Natural killer cell treated with Interleukin-12 subunit alpha and Interleukin-12 subunit beta and Interleukin-15 and Interleukin-18, amount 100 ng/mL, for 72 hours (primary cell): ENCODE results near the gene KHDRBS1. TPM values are rescaled to one million over a fixed set of nuclear protein-coding genes. Genes with fewer than 3 reads are reported as not detected.

Source experiments
- ATAC-seq, 2 donors: fragments of 150-1000 bp; cut with Tn5 transposase in 1 of 2; sonication (Bioruptor Pico), chemical (Tn5 transposase) in 1 of 2; 2 replicates each; pipeline ENCODE4 v1.10.0; 2021
- DNase-seq: peaks from one replicate; pipeline ENCODE4 v3.0.0; 2022; ENCODE audit warnings: low spot score
- H3K27ac Mint-ChIP-seq, 2 donors: 1 replicate in 1 of 2; 2 replicates in 1 of 2; pipeline ENCODE4 v1.8.0; 2022; ENCODE audit warnings: mixed read lengths in 2 of 2, mild to moderate bottlenecking in 1 of 2, moderate library complexity in 1 of 2
- H3K27me3 Mint-ChIP-seq, 2 donors: 1 replicate in 1 of 2; 2 replicates in 1 of 2; pipeline ENCODE4 v1.8.0; 2022; ENCODE audit warnings: mixed read lengths in 2 of 2
- H3K36me3 Mint-ChIP-seq: one replicate; pipeline ENCODE4 v1.8.0; 2022; ENCODE audit warnings: mixed read lengths
- H3K4me1 Mint-ChIP-seq, 2 donors: 1 replicate in 1 of 2; 2 replicates in 1 of 2; pipeline ENCODE4 v1.8.0; 2022; ENCODE audit warnings: low read depth in 2 of 2, mixed read lengths in 2 of 2, mild to moderate bottlenecking in 1 of 2
- H3K4me3 Mint-ChIP-seq: one replicate; pipeline ENCODE4 v1.8.0; 2022; ENCODE audit warnings: mixed read lengths
- H3K9me3 Mint-ChIP-seq: 2 replicates; pipeline ENCODE4 v1.8.0; 2022; ENCODE audit warnings: mixed read lengths
- total RNA-seq, 2 donors: library from RNA; stranded (reverse); gene quantifications; one replicate each; pipeline ENCODE4 v1.2.3, GENCODE V29; 2022

The KHDRBS1 gene
- total RNA-seq, 2 donors from 2014 or later: 156 TPM

DNA sequence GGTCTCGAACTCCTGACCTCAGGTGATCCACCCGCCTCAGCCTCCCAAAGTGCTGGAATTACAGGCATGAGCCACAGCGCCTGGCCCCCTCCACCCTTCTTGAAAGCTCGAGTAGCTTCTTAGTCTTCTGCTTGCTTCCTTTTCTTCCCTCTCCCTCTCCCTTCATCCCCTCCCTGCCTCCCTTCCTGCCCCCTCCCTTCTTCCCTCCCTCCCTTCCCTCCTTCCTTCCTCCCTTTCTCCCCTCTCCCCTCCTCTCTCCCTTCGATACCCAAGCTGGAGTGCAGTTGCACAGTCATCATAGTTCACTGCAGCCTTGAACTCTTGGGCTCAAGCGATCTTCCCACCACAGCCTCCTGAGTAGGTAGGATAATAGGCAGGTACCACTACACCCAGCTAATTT lies 11.8 kb downstream of the KHDRBS1 start:
- Mint-ChIP-seq H3K4me3 (no peak overlapping the region), H3K27me3 (no peaks in the 10 kb centered on the region), H3K27ac (no peak overlapping the region), H3K4me1 (peaks cover 25 to 38% of the 10 kb centered on the region in 2 donors), H3K36me3 (peaks cover 5% of the 10 kb centered on the region), H3K9me3 (no peaks in the 10 kb centered on the region)
- DNase-seq (no peak), ATAC-seq (no peak)

GRCh38 chr1:32028746-32029145 lies 15.1 kb downstream of the KHDRBS1 start:
- DNase-seq: no peak
- peaks cover 19% of the 10 kb centered on the region for H3K36me3 Mint-ChIP-seq
- no peaks in the 10 kb centered on the region for H3K27me3 Mint-ChIP-seq
- no peak for ATAC-seq
- peaks cover 32 to 33% of the 10 kb centered on the region in 2 donors for H3K4me1 Mint-ChIP-seq
- no peak overlapping the region for H3K4me3 Mint-ChIP-seq
- H3K27ac Mint-ChIP-seq: no peak overlapping the region
- no peaks in the 10 kb centered on the region for H3K9me3 Mint-ChIP-seq

GRCh38 chr1:32031578-32032274 lies 18.1 kb downstream of the KHDRBS1 start:
- no peaks in the 10 kb centered on the region for H3K27me3 Mint-ChIP-seq
- no peak for DNase-seq
- H3K4me3 Mint-ChIP-seq: no peak overlapping the region
- H3K4me1 Mint-ChIP-seq: peaks cover 42 to 43% of the 10 kb centered on the region in 2 donors
- ATAC-seq: no peak
- peak overlapping the region in 1 of 2 donors; percentile 23 for H3K27ac Mint-ChIP-seq
- H3K9me3 Mint-ChIP-seq: no peaks in the 10 kb centered on the region
- peaks cover 35% of the 10 kb centered on the region for H3K36me3 Mint-ChIP-seq

- ATAC-seq (no peak), DNase-seq (no peak)
- H3K27me3 Mint-ChIP-seq: no peaks in the 10 kb centered on the region
- H3K4me1 Mint-ChIP-seq: peaks cover 38 to 41% of the 10 kb centered on the region in 2 donors
- H3K36me3 Mint-ChIP-seq: peaks cover 35% of the 10 kb centered on the region
- no peaks in the 10 kb centered on the region for H3K9me3 Mint-ChIP-seq
- H3K27ac Mint-ChIP-seq: no peak overlapping the region
- H3K4me3 Mint-ChIP-seq: no peak overlapping the region
Measured at GRCh38 chr1:32032275-32032615, 18.6 kb downstream of the KHDRBS1 start.

DNA sequence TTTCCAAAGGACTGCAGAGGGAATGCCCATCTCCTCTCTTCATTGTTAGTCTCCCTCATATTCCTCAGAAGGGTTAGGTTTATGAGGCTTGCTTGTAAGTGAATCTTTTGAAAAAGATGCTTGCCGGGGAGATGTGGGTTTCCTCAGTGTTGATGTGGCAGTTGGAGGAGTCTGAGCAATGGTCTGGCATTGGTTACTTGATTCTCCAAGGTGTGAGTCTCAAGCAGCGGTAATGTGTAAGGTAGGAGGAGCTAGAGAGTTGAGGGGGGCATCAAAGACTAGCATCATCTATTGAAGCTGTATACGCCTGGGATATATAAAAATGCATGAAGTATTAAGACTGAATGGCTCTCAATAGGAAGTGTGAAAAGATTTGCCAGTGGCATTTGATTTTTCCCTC lies 21.5 kb downstream of the KHDRBS1 start:
- ATAC-seq: no peak
- no peaks in the 10 kb centered on the region for H3K9me3 Mint-ChIP-seq
- no peak overlapping the region for H3K4me3 Mint-ChIP-seq
- H3K36me3 Mint-ChIP-seq: peaks cover 42% of the 10 kb centered on the region
- peaks cover 26 to 36% of the 10 kb centered on the region in 2 donors for H3K4me1 Mint-ChIP-seq
- no peak for DNase-seq
- peak overlapping the region in 1 of 2 donors; percentile 13 for H3K27ac Mint-ChIP-seq
- no peaks in the 10 kb centered on the region for H3K27me3 Mint-ChIP-seq

DNA sequence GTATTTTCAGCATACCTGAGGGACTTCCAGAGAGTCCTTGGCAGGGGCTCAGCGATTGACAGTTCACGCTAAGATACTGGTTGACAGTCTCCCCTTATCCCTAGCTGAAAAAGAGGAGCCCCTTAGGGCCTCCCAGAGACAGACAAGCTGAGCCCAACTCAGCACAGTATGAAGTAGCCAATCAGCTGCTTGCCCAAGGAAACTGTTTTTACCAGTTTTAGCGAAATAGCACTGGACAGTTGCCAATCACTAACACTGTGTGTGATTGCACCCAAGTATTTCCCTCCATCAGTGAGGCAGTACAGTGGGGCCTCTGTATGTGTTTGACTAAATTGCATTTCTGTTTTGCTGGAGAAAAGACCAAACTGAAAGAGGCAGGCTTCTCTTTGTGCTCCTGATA lies 27.0 kb downstream of the KHDRBS1 start:
- no peak overlapping the region for H3K27ac Mint-ChIP-seq
- peaks cover 2 to 11% of the 10 kb centered on the region in 2 donors for H3K4me1 Mint-ChIP-seq
- no peak for ATAC-seq
- H3K9me3 Mint-ChIP-seq: no peaks in the 10 kb centered on the region
- peaks cover 28% of the 10 kb centered on the region for H3K36me3 Mint-ChIP-seq
- no peak for DNase-seq
- no peaks in the 10 kb centered on the region for H3K27me3 Mint-ChIP-seq
- H3K4me3 Mint-ChIP-seq: no peak overlapping the region

- H3K36me3 Mint-ChIP-seq: peaks cover 27% of the 10 kb centered on the region
- ATAC-seq (no peak), DNase-seq (no peak)
- no peaks in the 10 kb centered on the region for H3K9me3 Mint-ChIP-seq
- H3K4me1 Mint-ChIP-seq: peaks cover 0 to 4% of the 10 kb centered on the region in 2 donors
- no peak overlapping the region for H3K27ac Mint-ChIP-seq
- H3K27me3 Mint-ChIP-seq: no peaks in the 10 kb centered on the region
- no peak overlapping the region for H3K4me3 Mint-ChIP-seq
Measured at GRCh38 chr1:32042330-32042729, 28.7 kb downstream of the KHDRBS1 start.

- ATAC-seq (no peak), DNase-seq (no peak)
- Mint-ChIP-seq H3K27me3 (no peaks in the 10 kb centered on the region), H3K27ac (no peak overlapping the region), H3K36me3 (peaks cover 23% of the 10 kb centered on the region), H3K9me3 (no peaks in the 10 kb centered on the region), H3K4me3 (no peak overlapping the region), H3K4me1 (no peaks in the 10 kb centered on the region)
Measured at GRCh38 chr1:32044234-32044633, 30.6 kb downstream of the KHDRBS1 start.

DNA sequence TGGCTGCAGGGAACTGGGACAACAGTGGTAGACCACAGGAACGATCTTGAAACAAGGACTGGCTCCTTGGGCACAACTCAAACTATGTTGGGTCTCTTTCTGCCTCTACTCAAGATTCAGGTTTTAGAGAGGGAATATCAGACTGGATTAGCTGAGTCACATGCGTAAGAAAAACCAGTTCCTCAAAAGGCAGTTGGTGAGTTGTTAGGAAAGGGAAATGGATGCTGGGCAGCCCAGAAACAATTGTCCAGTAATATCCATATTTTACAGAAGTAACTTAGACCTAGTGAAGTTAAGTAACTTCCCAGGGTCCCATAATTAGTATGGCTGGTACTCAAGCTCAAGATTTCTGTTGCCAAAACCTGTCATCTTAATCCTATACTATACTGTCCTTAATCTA lies 32.1 kb downstream of the KHDRBS1 start:
- ATAC-seq: no peak
- no peaks in the 10 kb centered on the region for H3K9me3 Mint-ChIP-seq
- no peaks in the 10 kb centered on the region for H3K27me3 Mint-ChIP-seq
- no peaks in the 10 kb centered on the region for H3K4me1 Mint-ChIP-seq
- H3K27ac Mint-ChIP-seq: peak overlapping the region; percentile 21 to 25
- H3K36me3 Mint-ChIP-seq: peaks cover 19% of the 10 kb centered on the region
- no peak overlapping the region for H3K4me3 Mint-ChIP-seq
- no peak for DNase-seq

DNA sequence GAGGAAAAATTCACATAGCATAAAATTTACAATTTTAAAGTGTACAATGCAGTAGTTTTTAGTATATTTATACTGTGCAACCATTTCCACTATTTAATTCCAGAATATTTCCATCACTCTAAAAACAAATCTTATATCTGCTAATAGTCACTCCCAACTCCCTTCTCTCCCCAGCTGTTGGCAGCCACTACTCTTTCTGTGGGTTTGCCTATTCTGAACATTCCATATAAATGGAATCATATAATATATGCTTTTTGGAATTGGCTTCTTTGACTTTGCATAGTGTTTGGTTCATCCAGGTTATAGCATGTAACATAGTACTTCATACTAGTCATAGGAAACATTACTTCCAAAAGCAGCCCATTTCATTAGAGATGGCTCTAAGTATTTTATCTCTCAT lies 34.0 kb downstream of the KHDRBS1 start:
- DNase-seq (no peak), ATAC-seq (no peak)
- H3K27me3 Mint-ChIP-seq: no peaks in the 10 kb centered on the region
- peaks cover 0 to 7% of the 10 kb centered on the region in 2 donors for H3K4me1 Mint-ChIP-seq
- H3K36me3 Mint-ChIP-seq: peaks cover 18% of the 10 kb centered on the region
- H3K27ac Mint-ChIP-seq: peak overlapping the region in 1 of 2 donors; percentile 19
- H3K4me3 Mint-ChIP-seq: no peak overlapping the region
- no peaks in the 10 kb centered on the region for H3K9me3 Mint-ChIP-seq

- Mint-ChIP-seq H3K9me3 (no peaks in the 10 kb centered on the region), H3K27ac (no peak overlapping the region), H3K4me3 (no peak overlapping the region), H3K27me3 (no peaks in the 10 kb centered on the region), H3K4me1 (peaks cover 0 to 7% of the 10 kb centered on the region in 2 donors), H3K36me3 (peaks cover 18% of the 10 kb centered on the region)
- DNase-seq (no peak), ATAC-seq (no peak)
Measured at GRCh38 chr1:32048440-32048839, 34.8 kb downstream of the KHDRBS1 start.

- DNase-seq (no peak), ATAC-seq (no peak)
- Mint-ChIP-seq H3K4me3 (no peak overlapping the region), H3K27ac (no peak overlapping the region), H3K36me3 (peaks cover 10% of the 10 kb centered on the region), H3K9me3 (no peaks in the 10 kb centered on the region), H3K4me1 (peaks cover 0 to 7% of the 10 kb centered on the region in 2 donors), H3K27me3 (no peaks in the 10 kb centered on the region)
Measured at GRCh38 chr1:32051706-32052105, 38.0 kb downstream of the KHDRBS1 start.

- ATAC-seq: no peak
- Mint-ChIP-seq H3K27ac (no peak overlapping the region), H3K36me3 (peaks cover 7% of the 10 kb centered on the region), H3K4me1 (peaks cover 0 to 7% of the 10 kb centered on the region in 2 donors), H3K9me3 (no peaks in the 10 kb centered on the region), H3K4me3 (no peak overlapping the region), H3K27me3 (no peaks in the 10 kb centered on the region)
- no peak for DNase-seq
Measured at GRCh38 chr1:32052887-32053286, 39.2 kb downstream of the KHDRBS1 start.

DNA sequence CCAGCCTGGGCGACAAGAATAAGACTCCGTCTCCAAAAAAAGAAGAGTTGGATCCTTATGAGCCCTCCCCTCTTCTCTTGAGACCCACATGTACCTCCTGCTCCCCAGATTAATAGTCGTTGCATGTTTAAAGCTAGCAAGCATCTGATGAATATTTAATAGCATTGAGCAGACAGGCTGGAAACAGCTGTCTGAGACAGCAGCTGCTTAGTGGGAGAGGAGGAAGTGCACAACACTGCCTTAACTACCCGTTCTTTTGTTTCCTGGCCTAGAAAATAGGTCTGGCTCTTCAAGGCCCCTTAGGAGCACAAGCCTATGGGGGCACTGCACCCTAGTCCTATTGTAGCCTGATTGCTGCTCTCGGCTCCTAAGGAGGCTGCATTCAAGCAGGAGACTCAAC lies 41.7 kb downstream of the KHDRBS1 start:
- Mint-ChIP-seq H3K27ac (no peak overlapping the region), H3K4me3 (no peak overlapping the region), H3K9me3 (no peaks in the 10 kb centered on the region), H3K27me3 (no peaks in the 10 kb centered on the region), H3K4me1 (peaks cover 0 to 9% of the 10 kb centered on the region in 2 donors), H3K36me3 (peaks cover 10% of the 10 kb centered on the region)
- DNase-seq (no peak), ATAC-seq (no peak)

DNA sequence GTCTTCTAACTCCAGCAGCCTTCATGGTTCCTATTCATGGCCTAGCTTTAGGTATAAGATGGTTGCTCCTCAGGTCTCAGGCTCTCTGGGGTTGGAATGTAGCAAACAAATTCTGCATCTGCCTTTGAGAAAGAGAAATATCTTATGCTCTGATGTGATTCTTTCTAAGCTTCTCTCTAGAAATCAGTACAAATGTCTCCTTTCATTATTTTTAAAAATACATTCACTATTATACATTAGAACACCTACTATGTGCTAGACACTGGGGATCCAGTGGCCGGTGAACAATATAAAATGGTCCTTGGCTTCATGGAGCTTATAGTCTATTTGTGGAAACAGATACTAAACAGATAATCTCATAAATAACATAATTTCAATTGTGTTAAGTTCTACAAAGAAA lies 42.9 kb downstream of the KHDRBS1 start:
- Mint-ChIP-seq H3K36me3 (peaks cover 10% of the 10 kb centered on the region), H3K4me3 (no peak overlapping the region), H3K27me3 (no peaks in the 10 kb centered on the region), H3K9me3 (no peaks in the 10 kb centered on the region), H3K27ac (peak overlapping the region in 1 of 2 donors; percentile 61), H3K4me1 (peaks cover 0 to 7% of the 10 kb centered on the region in 2 donors)
- DNase-seq (no peak), ATAC-seq (no peak)
